ENCODE measurements around the gene TRAPPC2L.

The TRAPPC2L gene

DNA sequence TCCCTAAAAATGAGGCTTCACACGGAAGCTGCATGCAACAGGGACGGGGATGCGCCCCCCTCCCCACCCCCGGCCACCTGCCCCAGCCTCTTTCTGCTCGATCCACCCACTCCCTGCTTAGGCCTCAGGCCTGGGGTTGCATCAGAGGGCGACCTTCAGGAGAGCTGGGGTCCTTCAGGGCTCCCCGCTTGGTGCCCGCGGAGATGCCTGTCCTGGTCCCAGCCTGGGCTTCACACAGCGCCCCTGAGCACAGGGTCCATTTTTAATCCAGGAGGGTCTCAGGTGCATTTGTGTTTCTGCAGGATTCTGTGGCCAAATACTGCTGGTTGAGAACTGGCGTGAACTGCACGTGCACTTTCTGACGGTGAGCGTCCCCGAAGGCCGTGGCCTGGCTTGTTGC is 37.8 kb upstream of the TRAPPC2L start:
- no peak for TF ChIP-seq TCF12 (IDR thresholded peaks at IDR 0.05; ENCODE audit: low read depth)
- TF ChIP-seq, protein P1, sequence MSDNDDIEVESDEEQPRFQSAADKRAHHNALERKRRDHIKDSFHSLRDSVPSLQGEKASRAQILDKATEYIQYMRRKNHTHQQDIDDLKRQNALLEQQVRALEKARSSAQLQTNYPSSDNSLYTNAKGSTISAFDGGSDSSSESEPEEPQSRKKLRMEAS (IDR thresholded peaks at IDR 0.05): no peak
- TF ChIP-seq CREB1 (IDR thresholded peaks at IDR 0.05; ENCODE audit: low read depth): no peak
- no peak for TF ChIP-seq EP300 (IDR thresholded peaks at IDR 0.05; ENCODE audit: borderline replicate concordance)
- TF ChIP-seq TAF1 (IDR thresholded peaks at IDR 0.05; ENCODE audit: low read depth): no peak
- no peak for TF ChIP-seq TEAD4 (IDR thresholded peaks at IDR 0.05)
- no peak for TF ChIP-seq NFIC (IDR thresholded peaks at IDR 0.05)
- TF ChIP-seq, protein P2, sequence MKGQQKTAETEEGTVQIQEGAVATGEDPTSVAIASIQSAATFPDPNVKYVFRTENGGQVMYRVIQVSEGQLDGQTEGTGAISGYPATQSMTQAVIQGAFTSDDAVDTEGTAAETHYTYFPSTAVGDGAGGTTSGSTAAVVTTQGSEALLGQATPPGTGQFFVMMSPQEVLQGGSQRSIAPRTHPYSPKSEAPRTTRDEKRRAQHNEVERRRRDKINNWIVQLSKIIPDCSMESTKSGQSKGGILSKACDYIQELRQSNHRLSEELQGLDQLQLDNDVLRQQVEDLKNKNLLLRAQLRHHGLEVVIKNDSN (IDR thresholded peaks at IDR 0.05): no peak
- no peak for TF ChIP-seq ZBTB7A (IDR thresholded peaks at IDR 0.05; ENCODE audit: low read depth)
- TF ChIP-seq FOXM1 (IDR thresholded peaks at IDR 0.05; ENCODE audit: borderline replicate concordance, low read depth): no peak
- no peak for TF ChIP-seq EGR1 (IDR thresholded peaks at IDR 0.05)
- TF ChIP-seq CEBPB (IDR thresholded peaks at IDR 0.05): no peak
- no peak for TF ChIP-seq YY1 (IDR thresholded peaks at IDR 0.05; ENCODE audit: low read depth)
- TF ChIP-seq, protein P3, sequence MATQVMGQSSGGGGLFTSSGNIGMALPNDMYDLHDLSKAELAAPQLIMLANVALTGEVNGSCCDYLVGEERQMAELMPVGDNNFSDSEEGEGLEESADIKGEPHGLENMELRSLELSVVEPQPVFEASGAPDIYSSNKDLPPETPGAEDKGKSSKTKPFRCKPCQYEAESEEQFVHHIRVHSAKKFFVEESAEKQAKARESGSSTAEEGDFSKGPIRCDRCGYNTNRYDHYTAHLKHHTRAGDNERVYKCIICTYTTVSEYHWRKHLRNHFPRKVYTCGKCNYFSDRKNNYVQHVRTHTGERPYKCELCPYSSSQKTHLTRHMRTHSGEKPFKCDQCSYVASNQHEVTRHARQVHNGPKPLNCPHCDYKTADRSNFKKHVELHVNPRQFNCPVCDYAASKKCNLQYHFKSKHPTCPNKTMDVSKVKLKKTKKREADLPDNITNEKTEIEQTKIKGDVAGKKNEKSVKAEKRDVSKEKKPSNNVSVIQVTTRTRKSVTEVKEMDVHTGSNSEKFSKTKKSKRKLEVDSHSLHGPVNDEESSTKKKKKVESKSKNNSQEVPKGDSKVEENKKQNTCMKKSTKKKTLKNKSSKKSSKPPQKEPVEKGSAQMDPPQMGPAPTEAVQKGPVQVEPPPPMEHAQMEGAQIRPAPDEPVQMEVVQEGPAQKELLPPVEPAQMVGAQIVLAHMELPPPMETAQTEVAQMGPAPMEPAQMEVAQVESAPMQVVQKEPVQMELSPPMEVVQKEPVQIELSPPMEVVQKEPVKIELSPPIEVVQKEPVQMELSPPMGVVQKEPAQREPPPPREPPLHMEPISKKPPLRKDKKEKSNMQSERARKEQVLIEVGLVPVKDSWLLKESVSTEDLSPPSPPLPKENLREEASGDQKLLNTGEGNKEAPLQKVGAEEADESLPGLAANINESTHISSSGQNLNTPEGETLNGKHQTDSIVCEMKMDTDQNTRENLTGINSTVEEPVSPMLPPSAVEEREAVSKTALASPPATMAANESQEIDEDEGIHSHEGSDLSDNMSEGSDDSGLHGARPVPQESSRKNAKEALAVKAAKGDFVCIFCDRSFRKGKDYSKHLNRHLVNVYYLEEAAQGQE (IDR thresholded peaks at IDR 0.05; ENCODE audit: low read depth): no peak

DNA sequence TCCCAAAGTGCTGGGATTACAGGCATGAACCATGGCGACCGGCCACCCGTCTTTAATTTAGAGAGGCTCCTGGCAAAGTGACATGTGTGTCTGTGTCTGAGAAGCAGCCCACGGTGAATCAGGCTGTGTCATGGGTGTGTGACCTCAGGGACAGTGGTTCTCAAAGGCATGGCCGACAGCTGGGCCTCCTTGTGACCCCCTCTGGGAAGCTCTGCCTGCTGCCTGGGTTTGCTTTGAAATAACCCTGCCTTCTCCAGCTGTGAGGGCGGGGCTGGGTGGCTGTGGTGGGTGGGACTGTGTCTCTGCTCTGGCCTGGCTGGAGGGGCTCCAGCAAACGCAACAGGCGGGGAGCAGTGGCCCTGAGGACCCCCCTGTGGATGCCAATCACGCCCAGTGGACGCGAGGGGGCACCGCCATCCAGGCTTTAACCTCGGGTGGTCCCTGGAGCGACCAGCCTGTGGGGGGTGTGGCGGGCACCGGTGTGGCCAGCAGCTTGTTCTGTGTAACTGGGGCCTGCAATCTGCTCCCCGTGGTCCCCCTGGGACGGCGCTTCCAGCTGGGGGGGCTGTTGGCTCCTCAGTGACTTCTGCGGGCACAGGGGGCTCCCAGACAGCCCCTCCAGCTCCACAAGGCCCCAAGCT is 36.4 kb upstream of the TRAPPC2L start:
- no peak for TF ChIP-seq ZBTB7A (IDR thresholded peaks at IDR 0.05; ENCODE audit: low read depth)
- TF ChIP-seq TAF1 (IDR thresholded peaks at IDR 0.05; ENCODE audit: low read depth): no peak
- TF ChIP-seq TCF12 (IDR thresholded peaks at IDR 0.05; ENCODE audit: low read depth): no peak
- TF ChIP-seq EP300 (IDR thresholded peaks at IDR 0.05; ENCODE audit: borderline replicate concordance): no peak
- TF ChIP-seq CEBPB (IDR thresholded peaks at IDR 0.05): no peak
- TF ChIP-seq, protein P1 (IDR thresholded peaks at IDR 0.05): no peak
- no peak for TF ChIP-seq RAD21 (IDR thresholded peaks at IDR 0.05; ENCODE audit: low read depth)
- no peak for TF ChIP-seq TEAD4 (IDR thresholded peaks at IDR 0.05)
- TF ChIP-seq, protein P2 (IDR thresholded peaks at IDR 0.05): no peak
- TF ChIP-seq NFIC (IDR thresholded peaks at IDR 0.05): no peak
- no peak for TF ChIP-seq CREB1 (IDR thresholded peaks at IDR 0.05; ENCODE audit: low read depth)
- TF ChIP-seq, protein P3 (IDR thresholded peaks at IDR 0.05; ENCODE audit: low read depth): no peak
- TF ChIP-seq EGR1 (IDR thresholded peaks at IDR 0.05): no peak
- TF ChIP-seq FOXM1 (IDR thresholded peaks at IDR 0.05; ENCODE audit: borderline replicate concordance, low read depth): no peak

DNA sequence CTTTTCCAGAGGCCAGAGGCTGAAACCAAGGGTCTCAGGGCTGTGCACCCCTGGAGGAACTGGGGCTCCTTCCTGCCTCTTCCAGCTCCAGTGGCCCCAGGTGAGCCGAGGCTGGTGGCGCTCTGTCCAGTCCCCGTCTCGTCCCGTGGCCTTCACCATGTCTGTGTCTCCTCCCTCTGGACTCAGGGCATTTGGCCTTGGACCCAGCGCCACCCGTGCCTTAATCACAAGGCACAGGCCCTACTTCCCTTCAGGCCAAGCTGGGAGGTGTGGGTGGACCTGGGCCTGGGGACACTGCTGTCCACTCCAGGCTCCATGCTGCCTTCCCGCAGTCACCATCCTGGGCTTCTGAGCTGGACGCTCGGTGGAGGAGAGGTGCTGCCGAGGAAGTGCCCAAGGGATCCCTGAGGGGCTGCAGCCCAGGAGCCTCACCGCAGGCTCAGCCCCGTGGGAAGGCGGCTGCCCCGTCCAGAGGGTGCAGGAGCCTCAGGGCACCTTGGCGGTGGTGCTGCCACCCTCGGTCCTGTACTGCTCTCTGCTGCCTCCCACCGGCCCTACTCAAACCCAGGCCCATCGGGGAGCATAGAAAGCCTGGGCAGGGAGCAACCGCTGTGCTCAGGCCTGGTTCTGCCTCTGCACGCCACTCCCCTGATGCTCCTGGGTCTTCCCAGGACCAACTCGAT is 35.6 kb upstream of the TRAPPC2L start:
- TF ChIP-seq, protein P3 (IDR thresholded peaks at IDR 0.05; ENCODE audit: low read depth): no peak

DNA sequence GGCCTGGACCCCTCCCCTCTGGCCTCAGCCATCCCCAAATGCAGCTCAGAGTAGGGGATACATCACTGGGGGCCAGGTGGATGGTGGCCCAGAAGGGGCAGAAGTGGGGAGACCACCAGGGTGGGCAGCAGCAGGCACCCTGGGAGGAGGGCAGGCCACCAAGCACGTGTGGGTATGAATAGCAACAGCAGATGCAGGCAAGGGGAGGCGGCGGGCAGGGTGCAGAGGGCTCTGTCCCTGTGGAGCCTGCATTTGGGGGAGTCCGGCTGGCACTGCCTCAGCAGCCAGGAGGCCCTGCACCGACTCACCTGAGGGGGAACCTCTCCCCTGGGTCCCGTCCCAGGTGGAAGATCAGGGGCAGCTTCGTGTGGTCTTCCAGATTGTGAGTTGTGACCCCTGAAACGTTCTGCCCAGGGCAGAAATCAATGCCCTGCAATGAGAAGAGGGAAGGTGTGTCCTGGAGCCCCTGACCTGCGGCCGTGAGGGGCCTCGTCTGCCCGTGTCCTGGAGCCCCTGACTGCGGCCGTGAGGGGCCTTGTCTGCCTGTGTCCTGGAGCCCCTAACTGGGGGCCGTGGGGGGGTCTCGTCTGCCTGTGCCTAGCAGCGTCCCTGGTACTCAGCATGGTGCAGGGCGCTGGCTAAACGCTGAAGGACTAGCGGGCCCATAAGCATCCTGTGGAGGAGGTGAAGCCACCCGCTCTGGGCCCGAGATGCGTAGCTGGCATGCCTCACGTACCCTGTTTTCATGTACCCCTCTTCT is 34.5 kb upstream of the TRAPPC2L start:
- TF ChIP-seq TEAD4 (IDR thresholded peaks at IDR 0.05) (no peak), ZBTB7A (IDR thresholded peaks at IDR 0.05; ENCODE audit: low read depth) (no peak), TAF1 (IDR thresholded peaks at IDR 0.05; ENCODE audit: low read depth) (no peak), RAD21 (IDR thresholded peaks at IDR 0.05; ENCODE audit: low read depth) (no peak), EP300 (IDR thresholded peaks at IDR 0.05; ENCODE audit: borderline replicate concordance) (no peak)
- TF ChIP-seq, protein P3 (IDR thresholded peaks at IDR 0.05; ENCODE audit: low read depth): no peak
- TF ChIP-seq, protein P2 (IDR thresholded peaks at IDR 0.05): no peak
